HG02763 (cell line): ENCODE results near the gene FAT1.

Experiments used
- ATAC-seq: cut with Tn5 transposase; IDR thresholded peaks from one replicate; pipeline ENCODE4 v1.9.1; 2021; ENCODE audit warnings: mild to moderate bottlenecking, moderate library complexity; ENCODE audit not compliant: unreplicated experiment

Gene FAT1

DNA sequence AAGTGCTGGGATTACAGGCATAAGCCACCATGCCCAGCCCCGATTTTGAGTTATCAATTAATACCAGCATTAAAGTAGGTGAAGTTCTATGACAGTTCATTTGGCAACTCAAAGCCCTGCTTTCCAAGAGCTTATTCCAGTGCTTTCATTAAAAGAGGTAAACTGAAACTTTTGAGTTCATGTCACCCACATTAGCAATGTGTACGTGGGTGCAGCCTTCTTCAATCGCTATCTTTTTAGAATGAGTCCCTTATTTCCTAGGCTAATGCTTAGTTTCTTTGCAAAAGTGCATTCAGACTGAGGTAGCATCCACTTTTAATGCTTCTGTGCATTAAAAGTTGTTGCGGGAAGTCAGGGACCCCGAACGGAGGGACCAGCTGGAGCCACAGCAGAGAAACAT lies 142.2 kb downstream of the FAT1 start:
- no peak for ATAC-seq

DNA sequence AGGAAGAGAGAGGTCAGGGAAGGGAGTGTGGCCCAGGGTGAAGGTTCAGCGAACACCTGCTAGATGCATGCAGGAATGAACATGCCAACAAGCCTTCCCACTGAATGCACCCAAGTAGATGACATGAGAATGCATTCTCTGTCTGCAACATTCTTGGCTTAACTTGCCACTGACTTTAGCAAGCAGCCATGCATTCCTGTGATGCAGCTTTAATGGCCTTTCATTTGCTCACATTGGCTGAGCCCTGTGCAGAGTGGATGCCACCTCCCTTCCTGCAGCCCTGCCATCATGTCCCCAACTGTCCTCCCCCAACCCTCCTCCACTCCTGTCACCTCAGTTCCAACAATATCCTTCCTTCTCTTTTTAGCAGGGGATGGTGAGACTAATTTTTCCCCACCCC lies 143.0 kb downstream of the FAT1 start:
- no peak for ATAC-seq

DNA sequence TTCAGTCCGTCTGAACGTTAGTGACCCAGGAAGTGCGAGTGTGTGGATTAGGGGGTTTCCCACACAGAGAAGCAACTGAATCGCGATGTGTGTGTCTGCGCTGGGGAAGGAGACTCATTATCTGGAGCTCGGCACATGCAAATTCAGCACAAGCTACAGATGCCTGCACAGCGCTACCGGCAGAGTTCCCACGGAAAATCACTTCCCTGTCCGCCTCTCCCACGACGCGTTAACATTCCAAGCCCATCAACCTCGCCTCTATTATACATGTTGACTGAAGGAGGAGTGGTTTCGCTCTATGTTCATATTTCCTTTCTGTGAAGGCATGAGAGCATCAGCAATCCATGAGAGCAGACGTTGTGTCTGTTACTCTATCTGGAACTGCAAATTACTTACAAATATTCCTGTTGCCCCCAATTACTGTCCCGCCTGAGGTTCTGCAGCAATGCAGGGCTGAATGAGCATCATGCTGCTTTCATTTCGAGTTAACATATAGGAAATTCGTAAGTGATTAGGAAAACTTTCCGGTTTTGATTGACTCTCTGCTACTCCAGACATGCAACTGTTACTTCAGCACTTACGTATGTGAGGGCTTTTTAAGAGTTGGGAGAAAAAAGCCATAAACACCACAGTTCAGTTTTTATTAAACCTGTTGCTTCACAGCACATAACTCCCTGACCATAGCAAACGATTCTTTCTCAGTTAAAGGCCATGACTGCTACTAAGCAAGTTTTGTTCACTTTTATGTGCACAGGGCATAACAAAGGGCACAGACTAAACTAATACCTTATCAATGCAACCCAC lies 153.3 kb downstream of the FAT1 start:
- no peak for ATAC-seq

DNA sequence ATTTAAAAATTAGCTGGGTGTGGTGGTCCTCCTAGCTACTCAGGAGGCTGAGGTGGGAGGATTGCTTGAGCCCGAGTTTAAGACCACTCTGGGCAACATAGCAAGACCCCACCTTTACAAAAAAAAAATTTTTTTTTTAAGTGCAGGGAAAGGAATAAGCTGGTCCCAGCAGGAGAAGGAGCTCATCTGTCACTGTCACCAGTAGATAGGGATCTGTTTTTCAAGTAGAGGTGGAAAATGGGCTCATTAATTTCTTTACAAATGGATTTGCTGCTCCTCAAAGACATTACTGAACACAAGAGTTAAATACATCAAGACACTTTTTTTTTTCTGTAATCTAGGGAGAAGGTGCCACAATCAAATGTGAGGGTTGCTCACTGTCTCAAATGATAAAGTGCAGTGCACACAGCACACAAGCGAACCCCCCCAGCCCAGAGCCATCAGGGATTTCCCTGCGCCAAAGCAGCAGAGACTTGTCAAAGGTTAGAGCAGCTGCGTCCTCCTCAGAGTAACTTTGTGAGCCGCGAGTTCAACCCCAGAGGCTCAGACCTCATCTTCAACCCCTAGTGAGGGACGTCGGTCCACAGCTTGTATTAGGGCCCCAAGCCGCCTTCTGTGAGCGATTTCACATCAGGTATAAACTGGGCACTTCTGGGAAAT lies 154.0 kb downstream of the FAT1 start:
- ATAC-seq, result no peak

DNA sequence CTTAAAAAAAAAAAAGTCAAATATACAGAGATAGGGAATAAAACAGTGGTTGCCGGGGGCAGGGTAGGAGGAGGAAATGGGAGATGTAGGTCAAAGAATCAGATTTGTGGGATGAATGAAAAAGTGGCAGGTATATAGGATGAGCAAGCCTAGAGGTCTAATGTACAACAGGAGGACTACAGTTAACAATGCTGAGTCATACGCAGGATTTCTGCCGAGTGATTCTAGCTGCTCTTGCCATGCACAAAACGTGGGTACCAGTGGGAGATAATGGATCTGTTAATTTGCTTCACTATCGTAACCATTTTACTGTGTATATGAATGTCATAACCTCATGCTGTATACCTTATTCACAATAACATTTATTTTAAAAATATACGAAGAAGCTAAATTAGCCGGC lies 157.6 kb downstream of the FAT1 start:
- no peak for ATAC-seq

DNA sequence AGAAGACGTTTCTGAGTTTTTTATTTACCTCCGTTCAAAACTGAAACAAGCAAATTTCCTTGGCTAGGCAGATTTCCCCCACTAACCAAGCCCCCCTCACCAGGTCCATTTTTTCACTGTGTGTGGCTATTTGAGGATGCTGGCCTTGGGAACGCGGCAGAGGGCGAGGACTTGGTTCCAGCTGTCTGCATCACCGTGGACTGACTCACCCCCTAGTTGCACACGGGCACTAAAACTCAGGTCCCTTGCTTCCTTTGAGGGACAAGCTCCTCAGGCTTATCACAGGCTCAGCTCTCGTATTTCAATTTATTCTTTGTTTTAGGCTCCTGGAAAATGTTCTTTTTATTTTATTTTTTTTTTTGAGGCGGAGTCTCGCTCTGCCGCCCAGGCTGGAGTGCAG lies 159.9 kb downstream of the FAT1 start:
- no peak for ATAC-seq

DNA sequence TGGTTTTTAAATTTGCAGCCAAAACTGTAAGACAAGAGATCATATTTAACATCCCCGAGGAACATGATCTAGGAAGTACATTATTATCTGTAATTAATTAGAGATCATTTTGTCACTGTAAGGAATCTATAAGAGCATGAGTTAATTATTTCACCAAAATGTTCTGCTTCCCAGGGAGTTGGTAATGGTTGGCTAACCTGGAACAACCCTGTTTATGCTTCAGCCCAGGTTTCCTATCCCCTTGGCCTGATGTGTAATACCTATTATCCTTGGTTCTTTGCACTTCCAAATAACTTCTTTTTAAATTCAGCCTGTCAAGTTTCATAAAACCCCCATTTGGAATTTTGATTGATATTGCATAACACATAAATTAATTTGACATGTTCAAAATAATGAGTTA lies 161.9 kb downstream of the FAT1 start:
- no peak for ATAC-seq

DNA sequence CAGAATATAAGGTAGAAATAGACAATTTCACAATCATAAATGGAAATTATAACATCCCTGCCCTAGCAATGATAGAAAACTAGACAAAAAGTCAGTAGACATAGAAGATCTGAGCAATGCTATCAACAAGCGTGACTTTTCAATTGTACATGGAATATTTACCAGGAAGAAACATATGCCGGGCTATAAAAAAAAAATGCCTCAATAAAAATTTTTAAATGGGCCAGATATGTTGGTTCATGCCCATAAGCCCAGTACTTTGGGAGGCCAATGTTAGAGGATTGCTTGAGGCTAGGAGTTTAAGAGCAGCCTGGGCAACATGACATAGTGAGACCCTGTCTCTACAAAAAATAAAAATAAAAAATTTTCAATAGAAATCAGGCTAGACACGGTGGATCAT lies 163.0 kb downstream of the FAT1 start:
- no peak for ATAC-seq

DNA sequence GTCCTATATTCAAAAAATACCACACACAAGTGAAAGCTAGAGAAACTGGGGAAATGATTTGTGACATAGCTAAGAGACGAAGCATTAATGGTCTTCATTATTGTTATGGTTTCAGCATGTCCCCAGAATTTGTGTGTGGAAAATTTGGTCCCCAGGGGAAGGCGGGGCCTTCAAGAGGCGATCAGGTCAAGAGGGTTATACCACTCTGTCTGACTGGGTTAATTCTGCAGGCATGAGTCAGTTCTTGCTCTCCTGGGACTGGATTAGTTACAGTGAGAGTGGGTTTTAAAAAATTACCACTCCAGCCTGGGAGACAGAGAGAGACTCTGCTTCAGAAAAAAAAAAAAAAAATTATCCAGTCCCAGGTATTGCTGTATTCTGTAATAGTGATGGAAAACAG lies 166.2 kb downstream of the FAT1 start:
- no peak for ATAC-seq

DNA sequence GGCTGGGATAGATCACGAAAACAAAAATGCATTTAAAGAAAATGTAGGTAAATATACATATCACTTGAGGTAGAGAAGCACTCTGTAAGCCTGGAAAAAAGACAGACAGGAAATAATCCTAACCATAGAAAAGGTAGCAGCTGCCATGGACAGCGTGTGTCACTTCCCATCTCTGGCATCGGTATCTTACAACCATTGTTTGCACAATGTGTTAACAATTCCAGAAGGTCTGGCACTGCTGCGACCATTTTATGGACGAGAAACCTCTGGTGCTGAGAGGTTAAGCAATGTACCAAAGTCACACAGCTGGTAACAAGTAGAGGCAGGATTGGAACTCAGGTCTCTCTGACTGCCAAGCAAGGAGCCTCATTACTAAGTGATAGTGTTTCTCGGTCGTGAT lies 166.6 kb downstream of the FAT1 start:
- no peak for ATAC-seq

DNA sequence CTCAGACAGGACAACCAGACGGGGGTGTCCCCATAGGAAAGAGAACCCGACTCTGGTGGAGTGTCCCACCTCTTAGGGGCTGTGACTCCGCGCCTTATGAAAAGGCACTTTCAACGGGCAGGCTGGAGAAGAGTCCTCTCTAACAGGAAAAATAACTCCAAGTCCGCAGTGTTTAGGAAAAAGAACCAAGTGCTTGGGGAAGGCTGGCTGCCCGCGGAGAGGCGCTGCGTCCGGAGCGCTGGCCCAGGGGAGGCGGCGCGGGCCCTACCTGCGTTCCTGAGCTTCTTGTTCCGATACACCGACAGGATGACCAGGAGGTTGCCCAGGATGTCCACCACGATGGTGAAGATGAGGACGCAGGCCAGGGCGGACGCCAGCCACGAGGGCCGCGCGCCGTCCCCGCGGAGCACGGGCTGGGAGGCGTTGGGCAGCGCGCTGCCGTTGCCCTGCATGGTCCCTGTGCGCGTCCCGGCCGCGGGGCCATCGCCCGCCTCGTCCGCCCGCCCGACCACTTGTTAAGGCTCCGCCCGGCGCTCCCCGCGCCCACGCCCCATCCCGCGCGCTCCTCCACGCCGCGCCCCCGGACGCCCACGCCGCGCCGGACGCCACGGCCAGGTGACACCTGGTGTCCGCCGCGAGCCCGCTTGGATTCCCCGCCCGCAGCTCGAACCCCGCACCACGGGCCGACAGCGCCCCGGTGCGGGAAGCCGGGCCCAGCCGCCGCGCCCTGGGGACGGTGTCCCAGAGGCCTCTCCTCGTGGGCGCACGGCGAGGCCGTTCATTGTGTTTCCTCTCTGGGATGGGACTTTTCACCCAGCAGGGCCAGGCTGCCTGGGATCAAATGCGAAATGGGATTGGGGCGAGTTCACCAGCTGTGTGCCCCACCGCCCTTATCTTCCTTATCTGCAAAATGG lies 168.5 kb downstream of the FAT1 start, which contains the start of gene MTNR1A:
Gene MTNR1A (minus strand): TSS at position 654 of the 914 bp plus-strand sequence. CDS start 202 bp downstream, at position 452.
- ATAC-seq, result no peak

DNA sequence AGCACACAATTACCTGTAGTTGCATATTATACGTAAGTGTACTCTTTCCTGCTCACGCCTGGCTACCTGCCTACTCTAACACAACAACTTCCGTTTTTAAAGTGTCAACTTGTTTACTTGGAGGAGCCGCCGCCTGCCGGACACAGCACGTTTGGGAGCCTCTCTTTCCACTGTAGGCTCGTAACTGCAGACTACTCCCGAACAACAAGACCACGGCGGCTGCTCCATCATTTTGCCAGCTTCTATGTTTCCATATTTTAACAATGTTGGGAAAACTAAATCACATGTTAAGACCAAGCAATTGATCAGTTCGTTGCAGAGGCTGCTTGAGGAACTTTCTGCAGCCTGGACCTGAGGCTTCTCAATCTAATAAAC lies 169.1 kb downstream of the FAT1 start:
- ATAC-seq, result no peak

DNA sequence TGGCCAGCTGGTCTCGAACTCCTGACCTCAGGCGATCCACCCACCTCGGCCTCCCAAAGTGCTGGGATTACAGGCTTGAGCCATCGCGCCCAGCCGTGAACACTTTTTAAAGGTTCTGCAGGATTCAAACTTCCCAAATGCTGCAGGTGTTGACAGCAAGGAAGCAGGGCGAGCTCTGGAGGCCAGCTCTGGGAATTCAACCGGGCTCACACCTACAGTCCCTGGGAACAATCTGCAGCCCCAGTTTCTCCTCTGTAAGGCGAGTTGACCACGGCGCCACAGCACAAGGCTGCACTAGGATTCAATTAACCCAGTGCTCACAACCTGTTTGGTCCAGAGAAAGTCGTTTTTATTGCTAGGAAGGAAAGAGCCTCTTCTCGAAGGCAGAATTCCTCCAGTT lies 169.9 kb downstream of the FAT1 start:
- no peak for ATAC-seq

DNA sequence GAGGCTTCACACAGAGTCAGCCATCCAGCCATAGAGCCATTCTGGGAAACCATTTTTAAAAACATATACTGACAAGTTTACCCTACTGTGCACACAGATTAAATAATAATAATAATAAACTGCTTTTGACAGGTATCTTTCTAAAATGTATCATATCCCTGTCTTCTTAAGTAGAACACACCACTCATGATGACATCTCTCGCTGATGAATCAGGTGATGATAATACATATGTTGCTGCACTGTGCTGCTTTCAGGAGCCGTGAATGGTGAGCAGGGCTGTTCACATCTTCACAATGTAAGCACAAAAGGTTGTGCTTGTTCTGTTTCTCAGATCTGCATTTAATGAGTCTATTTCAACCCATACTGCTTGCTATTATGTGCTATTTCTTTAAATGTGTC lies 171.8 kb downstream of the FAT1 start:
- ATAC-seq, result no peak

DNA sequence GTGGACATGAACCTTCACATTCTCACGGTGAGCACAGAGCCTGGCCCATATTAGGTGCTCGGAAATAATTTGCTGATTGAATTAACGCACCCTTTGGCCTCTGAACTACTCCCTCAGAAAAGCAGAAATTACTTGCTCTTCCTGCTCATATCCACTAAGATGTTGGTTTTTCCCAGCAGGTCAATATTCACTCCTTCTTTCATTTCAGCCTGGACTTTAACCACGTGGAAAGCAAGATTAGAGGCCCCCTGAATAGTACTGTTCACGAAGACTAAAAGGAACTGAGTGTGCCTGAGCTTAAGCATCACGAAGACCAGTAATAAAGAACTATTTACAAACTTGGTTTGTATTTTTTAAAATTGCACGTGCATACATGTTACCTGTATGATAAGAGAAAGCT lies 178.2 kb downstream of the FAT1 start:
- no peak for ATAC-seq

DNA sequence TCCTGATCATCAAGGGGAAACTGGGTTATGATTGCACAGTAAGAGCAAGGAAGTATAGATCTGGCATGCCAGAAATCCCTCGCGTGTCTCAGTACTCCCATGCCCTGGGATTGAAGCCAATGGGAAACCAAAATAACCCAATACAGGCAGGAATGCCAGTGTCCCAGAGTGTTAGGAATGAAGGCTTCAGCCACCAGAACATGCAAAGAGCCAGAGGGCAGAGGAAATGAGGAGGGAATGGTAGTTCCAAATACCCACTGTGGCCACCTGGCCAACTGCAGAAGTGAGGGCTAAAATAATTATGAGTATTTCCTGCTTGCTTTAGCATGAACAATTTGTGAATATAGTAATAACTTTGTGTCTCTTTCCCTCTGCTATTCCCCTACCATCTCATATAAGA lies 180.4 kb downstream of the FAT1 start:
- ATAC-seq, result no peak

DNA sequence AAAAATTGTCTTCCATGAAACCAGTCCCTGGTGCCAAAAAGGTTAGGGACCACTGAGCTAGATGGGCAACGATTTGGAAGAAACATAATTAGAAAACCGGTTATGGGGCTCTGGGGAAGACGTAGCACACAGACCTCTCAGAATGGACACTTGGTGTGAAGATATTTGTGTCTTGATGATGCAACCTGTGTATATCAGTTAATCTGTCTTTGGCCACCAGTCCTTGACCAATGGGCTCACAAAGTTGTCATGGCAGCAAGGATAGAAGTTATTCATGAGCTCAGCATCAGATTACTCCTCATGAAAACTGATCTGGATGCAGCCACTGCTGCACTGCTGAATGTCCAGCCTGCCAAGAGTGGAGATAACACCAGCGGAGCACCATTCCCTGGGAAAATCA lies 181.9 kb downstream of the FAT1 start:
- ATAC-seq, result no peak

DNA sequence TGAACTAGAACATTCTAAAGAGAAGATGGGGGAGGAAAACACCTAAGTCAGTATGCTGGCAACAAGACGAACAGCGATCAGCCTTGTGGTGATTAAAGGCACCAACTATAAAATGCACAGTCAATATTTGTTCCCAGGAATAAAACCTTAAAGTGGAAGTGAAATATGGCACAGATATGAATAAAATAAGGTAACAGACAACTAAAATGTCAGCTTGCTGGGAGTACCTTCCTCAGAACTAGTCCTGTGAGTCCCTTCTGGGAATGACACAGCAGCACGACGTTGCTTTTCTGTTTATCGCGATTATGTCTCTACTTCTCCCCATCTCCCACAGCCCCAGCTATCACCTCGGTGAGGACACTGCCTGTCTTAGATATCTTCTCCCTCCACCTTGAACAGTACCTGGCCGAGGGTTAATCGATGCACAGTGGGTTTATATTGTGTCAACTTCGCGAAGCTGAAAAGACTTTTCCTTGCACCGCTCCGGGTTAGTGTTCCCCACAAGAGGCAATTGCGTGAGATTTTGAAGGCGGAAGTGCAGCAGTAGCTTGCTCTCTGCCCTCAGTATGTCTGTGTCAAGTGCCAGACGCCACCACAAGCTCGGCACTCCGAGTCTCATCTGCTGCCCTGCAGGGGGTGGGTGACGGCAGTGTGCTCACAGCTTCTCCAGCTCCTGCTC lies 185.7 kb downstream of the FAT1 start:
- ATAC-seq, result no peak
